GM19468 (cell line): ENCODE measurements around the gene COPS2.
"Not testable (repeated sequence)": the region's sequence is repeated elsewhere in the genome, so short reads cannot be mapped to it uniquely, and the experiment has no call there.

ENCODE experiments used
- ATAC-seq: cut with Tn5 transposase; IDR thresholded peaks from one replicate; pipeline ENCODE4 v1.9.1; 2021; ENCODE audit warnings: mild to moderate bottlenecking, moderate library complexity, moderate number of reproducible peaks; ENCODE audit not compliant: unreplicated experiment; ENCODE audit errors: extremely low read depth

The COPS2 gene

DNA sequence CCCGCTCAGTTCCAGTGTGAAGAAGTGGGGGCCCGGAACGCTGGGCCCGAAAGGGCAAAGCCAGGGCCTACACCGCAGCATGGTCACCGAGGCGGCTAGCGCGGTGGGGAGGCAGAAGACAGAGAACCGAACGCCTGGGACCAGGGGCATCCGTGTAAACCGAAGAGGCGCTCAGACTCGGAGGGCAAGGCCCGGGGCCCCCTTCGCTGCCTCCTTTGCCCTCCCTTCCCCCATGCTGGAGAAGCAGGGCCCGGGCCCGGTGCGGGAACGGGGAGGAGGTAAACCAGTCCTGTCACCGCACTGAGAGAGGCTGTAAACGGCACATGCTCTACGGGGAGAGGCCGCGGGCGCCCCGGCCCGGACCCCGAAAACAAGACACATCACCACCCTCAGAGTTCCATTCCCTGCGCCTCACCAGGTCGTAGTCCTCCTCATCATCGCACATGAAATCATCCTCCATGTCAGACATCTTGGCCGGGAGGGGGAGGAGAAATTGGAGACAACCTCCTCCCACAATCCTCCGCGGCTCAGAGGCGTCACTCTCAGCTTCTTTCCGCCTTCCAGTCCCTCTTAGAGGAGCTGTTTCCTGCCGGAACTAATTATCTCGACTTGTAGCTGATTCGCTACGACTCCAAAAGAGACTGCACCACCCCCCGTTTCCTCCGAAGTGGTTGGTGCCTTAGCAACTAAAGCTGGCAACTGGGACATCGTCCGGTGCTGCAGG, at the start of gene COPS2:
TSS of gene COPS2 (minus strand) at position 490 of the 724 bp plus-strand sequence. CDS start at position 469, 21 bp downstream.
- peak; percentile 85 for ATAC-seq

GRCh38 chr15:49200347-49200746, 44.9 kb upstream of the COPS2 start:
- ATAC-seq, result no peak

- ATAC-seq, result no peak
Measured at GRCh38 chr15:49199666-49200065, 44.3 kb upstream of the COPS2 start.

DNA sequence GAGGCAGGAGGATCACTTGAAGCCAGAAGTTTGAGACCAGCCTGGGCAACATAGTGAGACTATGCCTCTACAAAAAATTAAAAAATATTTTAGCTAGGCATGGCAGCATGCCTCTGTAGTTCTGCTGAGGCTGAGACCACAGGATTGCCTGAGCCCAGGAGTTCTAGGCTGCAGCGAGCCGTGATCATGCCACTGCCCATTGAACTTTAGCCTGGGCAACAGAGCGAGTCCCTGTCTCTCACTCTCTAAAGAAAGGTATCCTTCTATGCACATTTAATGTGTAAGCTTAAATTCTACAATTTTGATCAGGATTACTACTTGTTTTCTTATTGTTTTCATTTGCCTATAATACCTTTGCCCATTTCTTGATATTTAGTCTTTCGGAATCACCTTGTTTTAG, 41.5 kb upstream of the COPS2 start:
- ATAC-seq, result no peak

DNA sequence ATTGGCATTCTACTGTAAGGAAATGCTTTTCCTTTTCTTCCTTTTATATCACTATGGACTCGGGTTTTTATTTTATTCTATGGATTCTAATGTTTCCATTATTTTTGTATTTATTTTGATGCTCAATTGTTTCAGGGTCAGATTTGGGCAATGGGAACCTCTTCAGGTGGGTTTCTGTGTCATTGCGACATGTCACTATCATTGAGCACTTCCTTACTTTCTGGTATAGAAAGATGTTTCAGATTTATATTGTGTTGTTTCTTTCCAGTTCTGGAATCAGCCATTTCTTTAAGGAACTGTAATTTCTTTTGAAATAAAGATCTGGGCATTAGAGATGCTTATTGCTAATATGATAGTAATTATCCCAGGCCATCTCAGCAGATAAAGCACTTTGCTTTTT, 36.5 kb upstream of the COPS2 start:
- no peak for ATAC-seq

DNA sequence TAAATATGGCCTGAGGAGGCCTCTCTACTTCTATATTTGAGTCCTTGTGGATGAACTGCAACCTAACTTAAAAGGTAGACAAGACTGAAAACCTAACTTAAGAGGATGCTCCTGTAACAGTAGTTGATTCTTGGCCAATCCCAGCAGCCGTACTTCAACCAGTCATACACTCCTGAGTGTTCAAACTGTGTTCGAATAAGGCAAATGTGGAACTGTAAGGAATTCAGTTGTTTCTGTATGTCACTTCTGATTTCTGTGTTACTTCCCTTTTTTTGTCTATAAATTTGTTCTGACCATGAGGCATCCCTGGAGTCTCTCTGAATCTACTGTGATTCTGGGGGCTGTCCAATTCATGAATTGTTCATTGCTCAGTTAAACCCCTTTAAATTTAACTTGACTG, 35.2 kb upstream of the COPS2 start:
- no peak for ATAC-seq

DNA sequence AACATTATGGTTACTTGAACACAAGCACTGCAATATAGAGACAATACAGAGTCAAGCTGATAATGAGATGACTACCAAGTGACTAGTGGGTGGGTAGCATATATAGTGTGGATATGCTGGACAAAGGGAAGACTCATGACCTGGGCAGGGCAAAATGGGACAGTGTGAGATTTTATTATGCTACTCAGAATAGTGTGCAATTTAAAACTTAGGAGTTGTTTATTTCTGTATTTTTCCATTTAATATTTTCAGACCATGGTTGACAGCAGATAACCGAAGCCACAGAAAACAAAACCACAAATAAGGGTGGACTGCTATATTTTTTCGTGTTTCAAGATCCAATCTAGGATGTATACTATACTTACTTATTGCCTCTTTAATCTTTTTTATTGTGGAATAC, 34.2 kb upstream of the COPS2 start:
- ATAC-seq, result no peak

- no peak for ATAC-seq
Measured at GRCh38 chr15:49188933-49189332, 33.5 kb upstream of the COPS2 start.

DNA sequence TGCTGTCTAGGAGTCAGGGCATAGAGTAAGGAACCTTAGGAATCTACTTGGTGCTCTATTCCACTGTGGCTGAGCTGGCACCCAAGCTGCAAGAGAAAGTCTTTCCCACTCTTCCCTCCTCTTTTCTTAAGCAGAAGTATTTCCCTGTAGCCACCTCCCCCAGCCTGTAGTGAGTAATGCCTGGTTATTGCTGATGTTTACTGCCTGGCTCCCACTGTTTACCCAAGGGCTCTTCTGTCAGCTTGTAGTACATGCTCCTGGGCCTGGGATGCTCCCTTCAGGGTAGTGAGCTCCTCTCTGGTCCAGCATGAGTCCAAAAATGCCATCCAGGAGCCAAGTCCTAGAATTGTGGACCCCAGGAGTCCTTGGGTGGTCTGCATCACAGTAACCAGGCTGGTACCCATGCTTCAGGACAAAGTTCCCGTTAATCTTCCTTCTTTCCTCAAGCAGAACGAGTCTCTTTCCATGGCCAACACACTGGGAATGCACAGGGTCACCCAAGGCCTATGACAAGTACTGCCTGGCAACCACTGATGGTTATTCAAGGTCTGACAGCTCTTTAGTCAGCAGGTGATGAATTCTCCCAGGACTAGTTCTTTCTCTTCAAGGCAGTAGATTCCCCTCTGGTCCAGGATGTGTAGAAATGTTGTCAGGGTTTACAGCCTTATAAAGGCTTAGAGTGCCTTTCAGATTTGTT, 32.3 kb upstream of the COPS2 start:
- no peak for ATAC-seq

- peak; percentile 74 for ATAC-seq
Measured at GRCh38 chr15:49185473-49185872, 30.1 kb upstream of the COPS2 start.

- ATAC-seq, result not testable (repeated sequence)
Measured at GRCh38 chr15:49183741-49184140, 28.3 kb upstream of the COPS2 start.

DNA sequence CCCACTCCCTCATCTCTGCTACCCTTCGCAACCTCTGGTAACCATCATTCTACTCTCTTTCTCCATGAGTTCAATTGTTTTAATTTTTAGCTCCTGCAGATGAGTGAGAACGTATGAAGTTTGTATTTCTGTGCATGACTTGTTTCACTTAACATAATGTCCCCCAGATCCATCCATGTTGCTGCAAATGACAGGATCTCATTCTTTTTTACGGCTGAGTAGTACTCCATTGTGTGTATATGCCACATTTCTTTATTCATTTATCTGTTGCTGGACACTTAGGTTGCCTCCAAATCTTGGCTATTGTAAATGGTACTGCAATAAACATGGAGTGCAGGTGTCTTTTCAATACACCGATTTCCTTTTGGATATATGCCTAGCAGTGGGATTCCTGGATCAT, 26.7 kb upstream of the COPS2 start:
- no peak for ATAC-seq

DNA sequence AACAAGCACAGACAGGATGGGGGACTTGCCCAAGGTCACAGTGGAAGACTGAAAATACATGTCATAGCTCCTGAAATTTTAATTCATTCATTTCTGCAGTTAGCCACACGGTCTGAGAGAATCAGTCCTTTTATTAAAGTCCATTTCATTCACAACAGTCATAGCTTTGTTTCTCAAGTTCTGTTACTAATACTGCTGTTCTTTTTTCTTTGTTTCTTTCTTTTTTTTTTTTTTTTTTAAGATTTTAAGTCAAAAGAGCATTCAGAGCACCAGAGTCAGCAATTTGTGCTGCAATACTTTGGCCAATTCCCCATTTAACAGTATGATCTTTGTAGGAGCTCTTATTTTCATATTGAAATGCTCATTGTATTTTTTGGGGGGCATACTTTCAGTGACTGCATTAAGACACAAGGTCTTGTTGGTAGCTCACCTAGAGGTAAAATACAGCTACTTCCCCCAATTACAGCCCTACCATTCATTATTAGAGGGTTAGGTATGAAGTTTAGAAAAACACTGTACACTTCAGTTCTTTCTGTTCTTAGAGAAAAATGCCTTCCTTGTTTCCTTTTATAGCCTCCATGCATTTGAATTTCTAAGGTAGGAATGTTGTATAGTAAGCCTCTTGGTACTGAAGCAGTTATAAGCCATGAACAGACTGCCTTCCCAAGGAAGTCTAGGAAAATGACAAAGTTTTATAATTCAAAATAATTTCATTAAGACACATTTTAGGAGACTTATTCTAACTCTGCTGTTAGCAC, 24.2 kb upstream of the COPS2 start:
- ATAC-seq, result no peak

- no peak for ATAC-seq
Measured at GRCh38 chr15:49178497-49178896, 23.1 kb upstream of the COPS2 start.

DNA sequence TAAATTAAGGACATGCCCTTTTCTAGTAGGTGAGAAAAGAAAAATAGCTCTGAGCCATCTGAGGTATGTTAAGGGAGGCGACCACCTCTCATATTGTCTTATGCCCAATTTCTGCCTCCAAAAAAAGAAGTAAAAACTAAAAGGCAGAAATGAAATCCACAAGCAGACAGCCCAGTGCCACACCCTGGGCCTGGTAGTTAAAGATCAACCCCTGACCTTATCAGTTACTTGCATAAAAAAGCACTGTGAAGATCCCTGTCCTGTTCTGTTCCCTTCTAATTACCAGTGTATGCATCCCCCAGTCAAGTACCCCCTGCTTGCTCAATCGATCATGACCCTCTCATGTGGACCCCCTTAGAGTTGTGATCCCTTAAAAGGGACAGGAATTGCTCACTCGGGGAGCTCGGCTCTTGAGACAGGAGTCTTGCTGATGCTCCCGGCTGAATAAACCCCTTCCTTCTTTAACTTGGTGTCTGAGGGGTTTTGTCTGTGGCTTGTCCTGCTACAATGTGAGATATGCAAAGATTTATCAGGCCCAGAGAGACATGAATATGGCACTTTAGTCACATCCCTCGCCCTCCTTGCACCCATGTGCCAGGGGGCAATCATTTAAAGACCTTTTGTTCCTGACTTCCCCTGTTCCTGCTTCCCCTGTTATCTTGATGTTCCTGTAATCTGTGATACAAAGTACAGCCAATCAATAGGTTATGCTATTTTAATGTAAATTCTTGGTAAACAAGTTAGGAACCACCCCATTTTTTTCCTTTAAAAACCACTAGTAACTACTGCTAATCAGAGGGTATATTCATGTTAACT, 20.4 kb upstream of the COPS2 start:
- ATAC-seq, result not testable (repeated sequence)

DNA sequence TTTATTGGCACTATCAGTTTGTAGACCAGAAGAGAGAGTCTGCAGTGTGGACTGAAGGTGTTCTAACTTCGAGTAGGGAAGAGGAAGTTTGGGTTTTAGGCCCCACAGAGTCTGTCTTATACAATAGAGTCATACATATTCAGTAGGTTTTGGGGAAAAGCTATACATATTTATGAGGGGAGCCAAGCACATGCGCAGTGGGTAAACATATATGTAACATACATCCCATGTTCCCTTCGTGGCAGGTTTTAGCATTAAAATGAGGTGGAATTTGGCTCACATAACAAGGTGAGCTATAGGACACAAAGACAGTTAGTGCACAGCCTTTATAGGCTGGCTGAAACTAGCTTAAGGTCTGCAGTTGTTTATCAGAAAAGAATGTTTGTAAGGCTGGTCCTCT, 19.5 kb upstream of the COPS2 start:
- ATAC-seq, result no peak

- ATAC-seq, result no peak
Measured at GRCh38 chr15:49171790-49172189, 16.4 kb upstream of the COPS2 start.

DNA sequence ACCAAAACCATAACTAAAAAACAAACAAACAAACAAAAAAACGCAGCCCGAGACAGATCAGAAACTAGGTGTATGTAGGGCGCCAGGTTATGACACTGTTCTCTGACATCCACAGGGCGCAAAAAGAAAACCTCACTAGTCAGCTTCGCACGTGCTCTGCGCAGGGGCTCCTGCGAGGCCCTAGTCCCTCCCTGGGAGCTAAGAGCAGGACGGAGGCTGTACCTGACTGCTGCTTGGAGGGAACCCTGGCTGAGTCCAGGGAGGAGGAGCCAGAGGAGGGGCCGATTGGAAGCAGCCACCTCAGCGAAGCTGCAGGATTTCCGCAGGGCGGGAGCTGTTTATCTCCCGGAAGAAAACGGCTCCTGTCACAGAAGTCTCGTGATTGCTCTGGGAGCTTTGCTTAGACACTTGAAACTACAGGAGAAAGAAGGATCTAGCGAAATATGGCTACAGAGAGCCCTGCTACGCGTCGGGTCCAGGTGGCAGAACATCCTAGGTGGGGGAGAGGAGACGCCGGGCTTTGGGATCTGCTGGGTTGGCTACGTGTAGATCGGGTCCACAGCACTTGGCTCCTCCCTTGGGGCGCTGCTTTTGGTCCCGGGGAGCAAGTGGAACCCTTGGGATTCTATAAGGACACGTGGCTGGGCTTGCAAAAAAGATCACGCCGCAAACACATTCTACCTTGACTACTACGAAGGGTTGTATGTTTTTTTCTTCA, 14.6 kb upstream of the COPS2 start, which contains the start of gene GALK2:
TSS of gene GALK2 (plus strand) at position 368 of the 718 bp plus-strand sequence. CDS start at position 444, 76 bp downstream.
- ATAC-seq, result peak; percentile 83

DNA sequence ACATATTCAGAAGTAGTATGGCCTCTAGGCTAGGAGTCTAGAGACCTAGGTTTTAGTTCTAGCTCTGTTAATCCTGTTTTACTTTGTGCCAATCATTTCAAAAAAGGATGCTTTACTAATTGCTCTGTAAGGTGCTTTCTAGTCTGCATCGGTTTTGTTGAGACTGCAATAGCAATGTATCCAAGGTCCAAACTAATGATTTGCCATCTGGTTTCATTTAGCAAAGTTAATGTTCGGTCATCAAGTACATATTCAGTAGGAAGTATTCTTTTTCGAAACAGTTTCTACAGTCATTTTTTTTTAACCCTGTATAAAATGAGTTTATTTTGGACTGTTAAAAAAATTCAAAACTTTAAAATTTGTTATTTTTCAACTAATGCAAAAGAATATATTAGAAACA, 12.6 kb upstream of the COPS2 start:
- ATAC-seq, result no peak

GRCh38 chr15:49164865-49165264, 9.5 kb upstream of the COPS2 start:
- no peak for ATAC-seq
